Measurements from ENCODE around the gene RNF224. TPM values are rescaled to one million over a fixed set of nuclear protein-coding genes. Genes with fewer than 3 reads are reported as not detected.

The RNF224 gene
- polyA plus RNA-seq, 1 of the 3 experiments (the other 2 are of a cell fraction): 0.03 TPM

- Histone ChIP-seq H3K4me2 (peak within 1 kb of the TSS; percentile 98), H3K79me2 (ENCODE audit: insufficient read depth) (peaks cover 55% of the 10 kb centered on the region), H3K9me3 (no peaks in the 10 kb centered on the region), H3K27ac (ENCODE audit: low read depth in 2 of 2, low read length in 1 of 2) (peak within 1 kb of the TSS; percentile 95 to 98), H2AFZ (ENCODE audit: low read depth) (peak within 1 kb of the TSS; percentile 58; the same call in 1 of the 2 replicates), H3K9ac (peak within 1 kb of the TSS; percentile 94), H3F3A (replicated peaks; ENCODE audit: insufficient read depth) (peaks cover 19% of the 10 kb centered on the region), H4K20me1 (ENCODE audit: insufficient read depth) (peaks cover 29% of the 10 kb centered on the region), H3K36me3 (replicated peaks in 1 of 2; ENCODE audit: control insufficient read depth in 1 of 2, insufficient read depth in 2 of 2, low read length in 1 of 2) (peaks cover 13 to 20% of the 10 kb centered on the region in 2 experiments), H3K4me1 (ENCODE audit: control insufficient read depth in 1 of 2, insufficient read depth in 2 of 2, low read depth in 1 of 2, low read length in 1 of 2) (peaks cover 17 to 37% of the 10 kb centered on the region in 2 experiments; a peak in 2 of 4 replicates), H3K27me3 (ENCODE audit: insufficient read depth) (no peaks in the 10 kb centered on the region), H3K9me2 (no peaks in the 10 kb centered on the region), H3K4me3 (ENCODE audit: low read depth in 2 of 2, low read length in 1 of 2) (peak within 1 kb of the TSS; percentile 84 to 87)
- TF ChIP-seq CHD2 (IDR thresholded peaks at IDR 0.05; ENCODE audit: low read length, partially characterized antibody) (peak; percentile 96), TAF1 (IDR thresholded peaks at IDR 0.05; ENCODE audit: borderline replicate concordance, low read depth, low read length) (peak; percentile 99), YY1 (IDR thresholded peaks at IDR 0.05; ENCODE audit: low read depth) (peak; percentile 85), FOXM1 (IDR thresholded peaks at IDR 0.05; ENCODE audit: low read depth) (peak; percentile 85; the same call in 1 of the 2 replicates), MEF2A (IDR thresholded peaks at IDR 0.05; ENCODE audit: borderline replicate concordance, low read depth) (no peak), POLR2AphosphoS5 (IDR thresholded peaks at IDR 0.05; ENCODE audit: low read depth, low read length) (peak; percentile 100), RFX5 (IDR thresholded peaks at IDR 0.05; ENCODE audit: low read length) (peak; percentile 73), REST (IDR thresholded peaks at IDR 0.05; ENCODE audit: low read depth, low read length) (peak; percentile 79; the same call in 1 of the 2 replicates), IRF3 (IDR thresholded peaks at IDR 0.05; ENCODE audit: low read depth, low read length) (peak; percentile 99), SIN3A (IDR thresholded peaks at IDR 0.05; ENCODE audit: borderline replicate concordance, low read depth, low read length) (peak; percentile 98), CTCF (IDR thresholded peaks at IDR 0.05) (no peak), SMC3 (IDR thresholded peaks at IDR 0.05; ENCODE audit: low read depth, low read length) (no peak), NRF1 (IDR thresholded peaks at IDR 0.05; ENCODE audit: low read depth, low read length) (peak; percentile 85), ZBTB33 (IDR thresholded peaks at IDR 0.05; ENCODE audit: borderline replicate concordance, low read depth) (no peak)
- TF ChIP-seq, protein P1, sequence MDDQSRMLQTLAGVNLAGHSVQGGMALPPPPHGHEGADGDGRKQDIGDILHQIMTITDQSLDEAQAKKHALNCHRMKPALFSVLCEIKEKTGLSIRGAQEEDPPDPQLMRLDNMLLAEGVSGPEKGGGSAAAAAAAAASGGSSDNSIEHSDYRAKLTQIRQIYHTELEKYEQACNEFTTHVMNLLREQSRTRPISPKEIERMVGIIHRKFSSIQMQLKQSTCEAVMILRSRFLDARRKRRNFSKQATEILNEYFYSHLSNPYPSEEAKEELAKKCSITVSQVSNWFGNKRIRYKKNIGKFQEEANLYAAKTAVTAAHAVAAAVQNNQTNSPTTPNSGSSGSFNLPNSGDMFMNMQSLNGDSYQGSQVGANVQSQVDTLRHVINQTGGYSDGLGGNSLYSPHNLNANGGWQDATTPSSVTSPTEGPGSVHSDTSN (IDR thresholded peaks at IDR 0.05): peak; percentile 100
- TF ChIP-seq, protein P2, sequence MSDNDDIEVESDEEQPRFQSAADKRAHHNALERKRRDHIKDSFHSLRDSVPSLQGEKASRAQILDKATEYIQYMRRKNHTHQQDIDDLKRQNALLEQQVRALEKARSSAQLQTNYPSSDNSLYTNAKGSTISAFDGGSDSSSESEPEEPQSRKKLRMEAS (IDR thresholded peaks at IDR 0.05; ENCODE audit: low read depth): peak; percentile 79
- DNase-seq: peak; percentile 98
- WGBS (ENCODE audit: low lambda C conversion rate): under 1% methylated on average over 21 of the region's 67 CpGs
- CTCF ChIA-PET: interaction anchor here (1.1 to 2.1 kb wide), 7 partner anchors 12 to 194 kb away, joined by 3 to 9 read pairs (median 3); partner anchors contain the start of genes EXD3, NELFB, NOXA1 and NPDC1
- POLR2A ChIA-PET: interaction anchor here (0.8 to 6.4 kb wide), 20 partner anchors 10 to 170 kb away, joined by 3 to 83 read pairs (median 6); partner anchors contain the start of genes ANAPC2, CYSRT1, DPP7 and GRIN1
Observed at GRCh38 chr9:137240841-137241489, 13.7 kb downstream of the RNF224 start, which contains the start of gene TUBB4B. Gene TUBB4B (plus strand): TSS chr9:137241287. CDS start chr9:137241361, 74 bp downstream.

Data from SK-N-SH (cell line).